ENCODE measurements around the gene ARHGAP31.

The ARHGAP31 gene

GRCh38 chr3:119396870-119397269 is 102.7 kb downstream of the ARHGAP31 start:
- no peak for DNase-seq

GRCh38 chr3:119400466-119400865 is 106.3 kb downstream of the ARHGAP31 start:
- DNase-seq = no peak

GRCh38 chr3:119401069-119401468 is 106.9 kb downstream of the ARHGAP31 start:
- DNase-seq = no peak

- DNase-seq = no peak
Observed at GRCh38 chr3:119401503-119402440, 107.6 kb downstream of the ARHGAP31 start.

GRCh38 chr3:119402791-119403190 is 108.6 kb downstream of the ARHGAP31 start:
- DNase-seq = no peak

- DNase-seq = no peak
Observed at GRCh38 chr3:119403201-119403600, 109.0 kb downstream of the ARHGAP31 start.

GRCh38 chr3:119405315-119405714 is 111.1 kb downstream of the ARHGAP31 start:
- no peak for DNase-seq

GRCh38 chr3:119408243-119408950 is 114.2 kb downstream of the ARHGAP31 start:
- no peak for DNase-seq

- no peak for DNase-seq
Observed at GRCh38 chr3:119409844-119410243, 115.7 kb downstream of the ARHGAP31 start.

- no peak for DNase-seq
Observed at GRCh38 chr3:119413603-119414280, 119.6 kb downstream of the ARHGAP31 start.

- no peak for DNase-seq
Observed at GRCh38 chr3:119416873-119417272, 122.7 kb downstream of the ARHGAP31 start.

GRCh38 chr3:119417771-119418512 is 123.8 kb downstream of the ARHGAP31 start:
- no peak for DNase-seq

- no peak for DNase-seq
Observed at GRCh38 chr3:119418641-119419040, 124.5 kb downstream of the ARHGAP31 start.

- no peak for DNase-seq
Observed at GRCh38 chr3:119420196-119420595, 126.0 kb downstream of the ARHGAP31 start.

GRCh38 chr3:119427669-119428068 is 133.5 kb downstream of the ARHGAP31 start:
- no peak for DNase-seq

GRCh38 chr3:119428538-119428937 is 134.4 kb downstream of the ARHGAP31 start:
- DNase-seq = no peak

- DNase-seq = no peak
Observed at GRCh38 chr3:119433613-119434325, 139.6 kb downstream of the ARHGAP31 start.

GRCh38 chr3:119434703-119435102 is 140.5 kb downstream of the ARHGAP31 start:
- no peak for DNase-seq

GRCh38 chr3:119436977-119437376 is 142.8 kb downstream of the ARHGAP31 start:
- DNase-seq = no peak

- DNase-seq = no peak
Observed at GRCh38 chr3:119437691-119438258, 143.6 kb downstream of the ARHGAP31 start.

- DNase-seq = no peak
Observed at GRCh38 chr3:119443179-119443578, 149.0 kb downstream of the ARHGAP31 start.

GRCh38 chr3:119444590-119444989 is 150.4 kb downstream of the ARHGAP31 start:
- no peak for DNase-seq
